ENCODE measurements around the gene MRPS12.

MRPS12 gene

DNA sequence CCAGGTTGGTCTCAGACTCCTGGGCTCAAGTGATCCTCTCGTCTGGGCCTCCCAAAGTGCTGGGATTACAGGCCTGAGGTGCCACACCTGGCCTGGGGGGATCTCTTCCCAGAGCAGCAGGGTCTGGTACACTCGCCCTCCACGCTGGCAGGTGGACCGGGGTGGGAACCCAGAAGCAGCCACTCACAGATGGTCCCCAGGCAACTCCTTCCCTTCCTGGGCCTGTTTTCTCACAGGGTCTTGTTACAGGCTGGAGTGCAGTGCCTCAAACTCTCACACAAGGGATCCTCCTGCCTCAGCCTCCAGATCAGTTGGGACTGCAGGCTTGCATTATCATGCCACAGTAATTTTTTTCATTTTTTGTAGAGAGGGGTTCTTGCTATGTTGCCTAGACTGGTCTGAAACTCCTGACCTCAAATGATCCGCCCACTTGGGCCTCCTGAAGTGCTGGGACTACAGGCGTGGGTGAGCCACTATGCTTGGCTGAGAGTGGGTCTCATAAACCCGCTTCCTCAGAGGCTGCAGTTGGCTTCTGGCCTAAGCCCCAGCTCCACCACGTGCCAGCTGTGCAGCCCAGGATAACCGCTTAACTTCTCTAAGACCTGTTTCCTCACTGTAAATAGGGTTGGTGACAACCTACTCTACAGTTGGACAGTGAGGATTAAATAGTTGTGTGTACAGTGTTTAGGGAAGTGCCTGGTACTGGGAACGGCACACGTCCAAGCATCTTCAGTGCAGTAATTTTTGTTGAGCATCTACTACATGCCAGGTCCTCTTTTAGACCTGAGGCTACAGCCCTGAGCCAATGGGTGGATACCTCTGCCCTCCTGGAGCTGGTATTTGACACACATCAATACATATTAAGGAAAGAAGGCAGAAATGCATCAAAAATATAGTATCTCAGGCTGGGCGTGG, 17.9 kb upstream of the MRPS12 start:
- H4K20me1 ChIP-seq (ENCODE audit: insufficient read depth, low read length): no peaks in the 10 kb centered on the region
- no peaks in the 10 kb centered on the region for H3K27me3 ChIP-seq (ENCODE audit: insufficient read depth, low read length, poor library complexity)
- H3K4me2 ChIP-seq (ENCODE audit: insufficient read depth, low read length): no peak overlapping the region
- TF ChIP-seq, protein P1, sequence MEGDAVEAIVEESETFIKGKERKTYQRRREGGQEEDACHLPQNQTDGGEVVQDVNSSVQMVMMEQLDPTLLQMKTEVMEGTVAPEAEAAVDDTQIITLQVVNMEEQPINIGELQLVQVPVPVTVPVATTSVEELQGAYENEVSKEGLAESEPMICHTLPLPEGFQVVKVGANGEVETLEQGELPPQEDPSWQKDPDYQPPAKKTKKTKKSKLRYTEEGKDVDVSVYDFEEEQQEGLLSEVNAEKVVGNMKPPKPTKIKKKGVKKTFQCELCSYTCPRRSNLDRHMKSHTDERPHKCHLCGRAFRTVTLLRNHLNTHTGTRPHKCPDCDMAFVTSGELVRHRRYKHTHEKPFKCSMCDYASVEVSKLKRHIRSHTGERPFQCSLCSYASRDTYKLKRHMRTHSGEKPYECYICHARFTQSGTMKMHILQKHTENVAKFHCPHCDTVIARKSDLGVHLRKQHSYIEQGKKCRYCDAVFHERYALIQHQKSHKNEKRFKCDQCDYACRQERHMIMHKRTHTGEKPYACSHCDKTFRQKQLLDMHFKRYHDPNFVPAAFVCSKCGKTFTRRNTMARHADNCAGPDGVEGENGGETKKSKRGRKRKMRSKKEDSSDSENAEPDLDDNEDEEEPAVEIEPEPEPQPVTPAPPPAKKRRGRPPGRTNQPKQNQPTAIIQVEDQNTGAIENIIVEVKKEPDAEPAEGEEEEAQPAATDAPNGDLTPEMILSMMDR (IDR thresholded peaks at IDR 0.05; ENCODE audit: borderline replicate concordance, extremely low read depth, low read length, poor library complexity, severe bottlenecking): no peak
- no peak for TF ChIP-seq EZH2 (IDR thresholded peaks at IDR 0.05; ENCODE audit: borderline replicate concordance, low read depth, low read length, severe bottlenecking)
- ATAC-seq (ENCODE audit: insufficient read depth, low read depth): peak; percentile 22; the same call in 2 of the 3 replicates
- H3K36me3 ChIP-seq (ENCODE audit: insufficient read depth, low read length): peaks cover 8% of the 10 kb centered on the region
- H3K4me3 ChIP-seq (ENCODE audit: low read depth in 1 of 2, low read length in 2 of 2): no peak overlapping the region
- no peak overlapping the region for H3K27ac ChIP-seq (ENCODE audit: low read length)
- no peaks in the 10 kb centered on the region for H3K9me3 ChIP-seq (ENCODE audit: insufficient read depth, low read length, severe bottlenecking)
- peak; percentile 19 for DNase-seq
- no peaks in the 10 kb centered on the region for H3K79me2 ChIP-seq (ENCODE audit: insufficient read depth, low read length)
- H2AFZ ChIP-seq (ENCODE audit: low read depth, low read length): no peak overlapping the region
- H3K9ac ChIP-seq (ENCODE audit: low read depth, low read length): no peak overlapping the region
- H3K4me1 ChIP-seq (ENCODE audit: insufficient read depth, low read length): no peaks in the 10 kb centered on the region

DNA sequence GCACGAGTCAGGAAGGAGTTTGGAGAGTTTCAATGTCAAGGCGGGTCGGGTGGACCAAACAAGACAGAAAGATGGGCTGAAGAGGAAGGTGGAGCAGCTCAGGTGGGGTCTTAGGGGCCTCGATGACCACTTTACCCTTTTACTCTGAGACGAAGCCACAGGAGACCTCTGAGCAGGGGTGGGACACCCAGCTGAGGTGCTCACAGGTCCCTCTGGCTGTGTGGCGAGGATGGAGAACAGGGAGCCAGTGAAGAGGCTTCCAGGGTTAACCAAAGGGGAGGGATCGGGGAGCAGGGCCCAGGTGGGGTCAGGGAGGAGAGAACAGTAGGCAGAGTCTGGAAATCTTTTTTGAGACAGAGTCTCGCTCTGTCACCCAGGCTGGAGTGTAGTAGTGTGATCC, 16.8 kb upstream of the MRPS12 start:
- Histone ChIP-seq H4K20me1 (ENCODE audit: insufficient read depth, low read length) (no peaks in the 10 kb centered on the region), H3K79me2 (ENCODE audit: insufficient read depth, low read length) (no peaks in the 10 kb centered on the region), H3K36me3 (ENCODE audit: insufficient read depth, low read length) (peaks cover 6% of the 10 kb centered on the region), H3K27ac (ENCODE audit: low read length) (no peak overlapping the region), H3K4me2 (ENCODE audit: insufficient read depth, low read length) (no peak overlapping the region), H3K4me1 (ENCODE audit: insufficient read depth, low read length) (no peaks in the 10 kb centered on the region), H3K4me3 (ENCODE audit: low read depth in 1 of 2, low read length in 2 of 2) (no peak overlapping the region), H3K27me3 (ENCODE audit: insufficient read depth, low read length, poor library complexity) (no peaks in the 10 kb centered on the region), H3K9me3 (ENCODE audit: insufficient read depth, low read length, severe bottlenecking) (no peaks in the 10 kb centered on the region), H3K9ac (ENCODE audit: low read depth, low read length) (no peak overlapping the region), H2AFZ (ENCODE audit: low read depth, low read length) (no peak overlapping the region)
- DNase-seq: no peak
- TF ChIP-seq, protein P1 (IDR thresholded peaks at IDR 0.05; ENCODE audit: borderline replicate concordance, extremely low read depth, low read length, poor library complexity, severe bottlenecking): no peak
- no peak for TF ChIP-seq EZH2 (IDR thresholded peaks at IDR 0.05; ENCODE audit: borderline replicate concordance, low read depth, low read length, severe bottlenecking)
- ATAC-seq (ENCODE audit: insufficient read depth, low read depth): no peak

DNA sequence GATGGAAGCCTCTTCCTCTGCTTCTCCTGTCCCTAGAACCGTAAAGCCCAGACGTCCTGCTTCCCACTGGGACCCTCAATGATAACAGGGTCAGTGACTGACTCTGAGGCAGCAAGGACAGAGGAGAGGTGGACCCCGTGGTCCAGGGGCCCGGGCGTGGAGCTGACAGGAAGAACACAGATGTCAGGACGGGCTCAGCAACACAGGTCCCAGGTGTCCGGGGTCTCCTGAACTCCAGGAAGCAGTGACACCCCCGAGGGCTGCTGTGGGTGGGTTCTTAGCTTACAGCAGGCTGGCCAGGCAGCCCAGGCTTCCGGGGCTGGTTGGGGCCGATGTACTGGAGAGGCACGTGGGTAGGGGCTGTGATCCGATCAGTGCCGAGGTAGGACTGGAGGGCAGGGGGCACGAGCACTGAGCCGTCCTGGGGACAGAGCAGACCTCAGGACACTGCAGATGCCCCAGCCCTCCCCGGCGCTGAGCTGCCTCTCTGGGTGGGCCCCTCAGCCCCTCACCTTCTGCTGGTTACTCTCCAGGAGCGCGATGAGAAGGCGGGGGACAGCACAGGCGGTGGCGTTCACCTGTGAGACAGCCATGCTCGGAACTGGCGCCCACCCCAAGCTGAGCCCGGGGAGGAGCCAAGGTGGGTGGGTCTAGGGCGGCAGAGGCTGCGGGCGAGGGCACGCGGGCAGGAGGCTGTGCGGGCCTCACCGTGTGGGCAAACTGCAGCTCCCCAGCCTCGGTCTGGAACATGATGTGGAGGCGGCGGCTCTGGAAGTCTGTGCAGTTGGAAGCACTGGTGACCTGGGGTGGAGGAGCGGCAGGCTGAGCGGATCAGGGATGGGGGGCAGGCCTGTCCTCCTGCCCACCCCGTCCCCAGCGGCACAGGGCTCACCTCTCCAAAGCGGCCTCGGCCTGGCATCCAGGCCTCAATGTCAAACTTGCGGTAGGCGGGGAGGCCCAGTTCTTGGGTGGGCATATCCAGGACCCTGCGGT, 15.1 kb upstream of the MRPS12 start:
- Histone ChIP-seq H3K4me1 (ENCODE audit: insufficient read depth, low read length) (no peaks in the 10 kb centered on the region), H4K20me1 (ENCODE audit: insufficient read depth, low read length) (no peaks in the 10 kb centered on the region; the same call in 1 of the 2 replicates), H3K27me3 (ENCODE audit: insufficient read depth, low read length, poor library complexity) (no peaks in the 10 kb centered on the region), H3K4me3 (ENCODE audit: low read depth in 1 of 2, low read length in 2 of 2) (no peak overlapping the region), H3K9ac (ENCODE audit: low read depth, low read length) (no peak overlapping the region), H3K27ac (ENCODE audit: low read length) (no peak overlapping the region), H3K36me3 (ENCODE audit: insufficient read depth, low read length) (peaks cover 8% of the 10 kb centered on the region), H2AFZ (ENCODE audit: low read depth, low read length) (no peak overlapping the region), H3K9me3 (ENCODE audit: insufficient read depth, low read length, severe bottlenecking) (no peaks in the 10 kb centered on the region), H3K79me2 (ENCODE audit: insufficient read depth, low read length) (no peaks in the 10 kb centered on the region), H3K4me2 (ENCODE audit: insufficient read depth, low read length) (no peak overlapping the region)
- TF ChIP-seq EZH2 (IDR thresholded peaks at IDR 0.05; ENCODE audit: borderline replicate concordance, low read depth, low read length, severe bottlenecking): no peak
- TF ChIP-seq, protein P1 (IDR thresholded peaks at IDR 0.05; ENCODE audit: borderline replicate concordance, extremely low read depth, low read length, poor library complexity, severe bottlenecking): no peak
- ATAC-seq (ENCODE audit: insufficient read depth, low read depth): no peak
- DNase-seq: no peak
